ENCODE data around the gene RANBP17.

Gene RANBP17

GRCh38 chr5:171322527-171322926 is 460.7 kb downstream of the RANBP17 start:
- H3K27me3 ChIP-seq (ENCODE audit: control insufficient read depth, insufficient read depth, low read length): peaks cover 55% of the 10 kb centered on the region
- peaks cover 6% of the 10 kb centered on the region for H3K4me1 ChIP-seq (ENCODE audit: control insufficient read depth, insufficient read depth, low read length)
- H3K36me3 ChIP-seq (ENCODE audit: control insufficient read depth, insufficient read depth, low read length): no peaks in the 10 kb centered on the region
- H3K27ac ChIP-seq (ENCODE audit: low read length): no peak overlapping the region
- H3K9me3 ChIP-seq (ENCODE audit: control insufficient read depth, insufficient read depth, low read length): no peaks in the 10 kb centered on the region
- no peak overlapping the region for H3K4me3 ChIP-seq (ENCODE audit: low read length)
- WGBS (ENCODE audit: insufficient coverage, insufficient read length): no CpG with 5 or more reads among the region's 5 CpGs
- no peak for DNase-seq (ENCODE audit: low read depth, low spot score)

- WGBS (ENCODE audit: insufficient coverage, insufficient read length): no CpG with 5 or more reads among the region's 3 CpGs
- Histone ChIP-seq H3K9me3 (ENCODE audit: control insufficient read depth, insufficient read depth, low read length) (no peaks in the 10 kb centered on the region), H3K27me3 (ENCODE audit: control insufficient read depth, insufficient read depth, low read length) (peaks cover 51% of the 10 kb centered on the region), H3K4me1 (ENCODE audit: control insufficient read depth, insufficient read depth, low read length) (peaks cover 4% of the 10 kb centered on the region; the same call in 1 of the 2 replicates), H3K27ac (ENCODE audit: low read length) (no peak overlapping the region), H3K36me3 (ENCODE audit: control insufficient read depth, insufficient read depth, low read length) (no peaks in the 10 kb centered on the region), H3K4me3 (ENCODE audit: low read length) (no peak overlapping the region)
- DNase-seq (ENCODE audit: low read depth, low spot score): no peak
Observed at GRCh38 chr5:171323007-171323406, 461.2 kb downstream of the RANBP17 start.

GRCh38 chr5:171323806-171324632 is 462.2 kb downstream of the RANBP17 start:
- Histone ChIP-seq H3K4me1 (ENCODE audit: control insufficient read depth, insufficient read depth, low read length) (peaks cover 4% of the 10 kb centered on the region; the same call in 1 of the 2 replicates), H3K27me3 (ENCODE audit: control insufficient read depth, insufficient read depth, low read length) (peaks cover 44% of the 10 kb centered on the region), H3K36me3 (ENCODE audit: control insufficient read depth, insufficient read depth, low read length) (no peaks in the 10 kb centered on the region), H3K4me3 (ENCODE audit: low read length) (no peak overlapping the region), H3K27ac (ENCODE audit: low read length) (no peak overlapping the region), H3K9me3 (ENCODE audit: control insufficient read depth, insufficient read depth, low read length) (no peaks in the 10 kb centered on the region)
- no peak for DNase-seq (ENCODE audit: low read depth, low spot score)
- WGBS (ENCODE audit: insufficient coverage, insufficient read length): no CpG with 5 or more reads among the region's 20 CpGs

- DNase-seq (ENCODE audit: low read depth, low spot score): no peak
- H3K27me3 ChIP-seq (ENCODE audit: control insufficient read depth, insufficient read depth, low read length): peaks cover 6% of the 10 kb centered on the region; the same call in 1 of the 2 replicates
- no peaks in the 10 kb centered on the region for H3K36me3 ChIP-seq (ENCODE audit: control insufficient read depth, insufficient read depth, low read length)
- no peak overlapping the region for H3K4me3 ChIP-seq (ENCODE audit: low read length)
- H3K27ac ChIP-seq (ENCODE audit: low read length): no peak overlapping the region
- no CpG with 5 or more reads among the region's 8 CpGs for WGBS (ENCODE audit: insufficient coverage, insufficient read length)
- H3K4me1 ChIP-seq (ENCODE audit: control insufficient read depth, insufficient read depth, low read length): no peaks in the 10 kb centered on the region
- H3K9me3 ChIP-seq (ENCODE audit: control insufficient read depth, insufficient read depth, low read length): no peaks in the 10 kb centered on the region
Observed at GRCh38 chr5:171330021-171330420, 468.2 kb downstream of the RANBP17 start.

- H3K27ac ChIP-seq (ENCODE audit: low read length): no peak overlapping the region
- WGBS (ENCODE audit: insufficient coverage, insufficient read length): no CpG with 5 or more reads among the region's 8 CpGs
Observed at GRCh38 chr5:171335616-171336015, 473.8 kb downstream of the RANBP17 start.

GRCh38 chr5:171336521-171337209 is 474.8 kb downstream of the RANBP17 start:
- H3K27me3 ChIP-seq (ENCODE audit: control insufficient read depth, insufficient read depth, low read length): peaks cover 16% of the 10 kb centered on the region; the same call in 1 of the 2 replicates
- no peak overlapping the region for H3K27ac ChIP-seq (ENCODE audit: low read length)
- H3K4me3 ChIP-seq (ENCODE audit: low read length): peak overlapping the region; percentile 26; the same call in 1 of the 2 replicates
- WGBS (ENCODE audit: insufficient coverage, insufficient read length): no CpG with 5 or more reads among the region's 31 CpGs
- H3K9me3 ChIP-seq (ENCODE audit: control insufficient read depth, insufficient read depth, low read length): no peaks in the 10 kb centered on the region
- no peaks in the 10 kb centered on the region for H3K36me3 ChIP-seq (ENCODE audit: control insufficient read depth, insufficient read depth, low read length)
- H3K4me1 ChIP-seq (ENCODE audit: control insufficient read depth, insufficient read depth, low read length): no peaks in the 10 kb centered on the region
- DNase-seq (ENCODE audit: low read depth, low spot score): no peak

More at GRCh38 chr5:171335616-171336015, 473.8 kb downstream of the RANBP17 start:
- no peaks in the 10 kb centered on the region for H3K36me3 ChIP-seq (ENCODE audit: control insufficient read depth, insufficient read depth, low read length)
- no peak for DNase-seq (ENCODE audit: low read depth, low spot score)
- H3K27me3 ChIP-seq (ENCODE audit: control insufficient read depth, insufficient read depth, low read length): peaks cover 16% of the 10 kb centered on the region; the same call in 1 of the 2 replicates
- H3K4me1 ChIP-seq (ENCODE audit: control insufficient read depth, insufficient read depth, low read length): no peaks in the 10 kb centered on the region
- no peak overlapping the region for H3K4me3 ChIP-seq (ENCODE audit: low read length)
- no peaks in the 10 kb centered on the region for H3K9me3 ChIP-seq (ENCODE audit: control insufficient read depth, insufficient read depth, low read length)

- Histone ChIP-seq H3K4me3 (ENCODE audit: low read length) (no peak overlapping the region), H3K36me3 (ENCODE audit: control insufficient read depth, insufficient read depth, low read length) (no peaks in the 10 kb centered on the region), H3K9me3 (ENCODE audit: control insufficient read depth, insufficient read depth, low read length) (no peaks in the 10 kb centered on the region), H3K27ac (ENCODE audit: low read length) (no peak overlapping the region), H3K4me1 (ENCODE audit: control insufficient read depth, insufficient read depth, low read length) (no peaks in the 10 kb centered on the region), H3K27me3 (ENCODE audit: control insufficient read depth, insufficient read depth, low read length) (peaks cover 16% of the 10 kb centered on the region; the same call in 1 of the 2 replicates)
- no peak for DNase-seq (ENCODE audit: low read depth, low spot score)
- WGBS (ENCODE audit: insufficient coverage, insufficient read length): no CpG with 5 or more reads among the region's 11 CpGs
Observed at GRCh38 chr5:171337210-171337569, 475.4 kb downstream of the RANBP17 start.

- Histone ChIP-seq H3K4me1 (ENCODE audit: control insufficient read depth, insufficient read depth, low read length) (no peaks in the 10 kb centered on the region), H3K27me3 (ENCODE audit: control insufficient read depth, insufficient read depth, low read length) (peaks cover 16% of the 10 kb centered on the region; the same call in 1 of the 2 replicates), H3K9me3 (ENCODE audit: control insufficient read depth, insufficient read depth, low read length) (no peaks in the 10 kb centered on the region), H3K27ac (ENCODE audit: low read length) (no peak overlapping the region), H3K36me3 (ENCODE audit: control insufficient read depth, insufficient read depth, low read length) (no peaks in the 10 kb centered on the region), H3K4me3 (ENCODE audit: low read length) (no peak overlapping the region)
- no peak for DNase-seq (ENCODE audit: low read depth, low spot score)
Observed at GRCh38 chr5:171340042-171340441, 478.2 kb downstream of the RANBP17 start.

- no peaks in the 10 kb centered on the region for H3K36me3 ChIP-seq (ENCODE audit: control insufficient read depth, insufficient read depth, low read length)
- no peaks in the 10 kb centered on the region for H3K9me3 ChIP-seq (ENCODE audit: control insufficient read depth, insufficient read depth, low read length)
- no peak for DNase-seq (ENCODE audit: low read depth, low spot score)
- no peaks in the 10 kb centered on the region for H3K4me1 ChIP-seq (ENCODE audit: control insufficient read depth, insufficient read depth, low read length)
- H3K27me3 ChIP-seq (ENCODE audit: control insufficient read depth, insufficient read depth, low read length): peaks cover 15% of the 10 kb centered on the region; the same call in 1 of the 2 replicates
- no peak overlapping the region for H3K4me3 ChIP-seq (ENCODE audit: low read length)
- 100% methylated on average over 3 of the region's 6 CpGs for WGBS (ENCODE audit: insufficient coverage, insufficient read length)
- no peak overlapping the region for H3K27ac ChIP-seq (ENCODE audit: low read length)
Observed at GRCh38 chr5:171340491-171340890, 478.7 kb downstream of the RANBP17 start.

- Histone ChIP-seq H3K4me1 (ENCODE audit: control insufficient read depth, insufficient read depth, low read length) (no peaks in the 10 kb centered on the region), H3K9me3 (ENCODE audit: control insufficient read depth, insufficient read depth, low read length) (no peaks in the 10 kb centered on the region), H3K27me3 (ENCODE audit: control insufficient read depth, insufficient read depth, low read length) (peaks cover 2% of the 10 kb centered on the region; the same call in 1 of the 2 replicates), H3K36me3 (ENCODE audit: control insufficient read depth, insufficient read depth, low read length) (no peaks in the 10 kb centered on the region), H3K27ac (ENCODE audit: low read length) (no peak overlapping the region), H3K4me3 (ENCODE audit: low read length) (no peak overlapping the region)
- no peak for DNase-seq (ENCODE audit: low read depth, low spot score)
- no CpG with 5 or more reads among the region's 17 CpGs for WGBS (ENCODE audit: insufficient coverage, insufficient read length)
Observed at GRCh38 chr5:171342362-171343111, 480.7 kb downstream of the RANBP17 start.
